BLaER1 treated with 17β-estradiol and CSF1 and Interleukin-3, amounts not matched to agents 10 nM and 100 nM (cell line): ENCODE results near the gene NRL.

ENCODE experiments used
- H3K27ac ChIP-seq, 11 experiments: shearing (Covaris generic); formaldehyde crosslinking; 2 replicates each; pipeline ENCODE4 v1.8.1; 2022
- H3K27me3 ChIP-seq, 11 experiments: shearing (Covaris generic); formaldehyde crosslinking; 2 replicates each; pipeline ENCODE4 v1.8.1; 2022
- H3K36me3 ChIP-seq, 11 experiments: shearing (Covaris generic); formaldehyde crosslinking; 2 replicates each; pipeline ENCODE4 v1.8.1; 2022
- H3K4me1 ChIP-seq, 10 experiments: shearing (Covaris generic); formaldehyde crosslinking; 2 replicates each; pipeline ENCODE4 v1.8.1; 2022
- H3K4me2 ChIP-seq, 11 experiments: shearing (Covaris generic); formaldehyde crosslinking; 2 replicates each; pipeline ENCODE4 v1.8.1; 2022
- H3K4me3 ChIP-seq, 10 experiments: shearing (Covaris generic); formaldehyde crosslinking; 2 replicates each; pipeline ENCODE4 v1.8.1; 2022
- H3K9ac ChIP-seq, 11 experiments: shearing (Covaris generic); formaldehyde crosslinking; 2 replicates each; pipeline ENCODE4 v1.8.1; 2022
- H3K9me3 ChIP-seq, 11 experiments: shearing (Covaris generic); formaldehyde crosslinking; replicated peaks in 1 of 11; 2 replicates each; pipeline ENCODE4 v1.8.1; 2022
- H4K20me1 ChIP-seq, 11 experiments: shearing (Covaris generic); formaldehyde crosslinking; 2 replicates each; pipeline ENCODE4 v1.8.1; 2022
- Cebpa-rat ChIP-seq, 11 experiments: shearing (Covaris generic); IDR thresholded peaks; 2 replicates each; pipeline ENCODE4 v1.8.1; 2022

Gene NRL

DNA sequence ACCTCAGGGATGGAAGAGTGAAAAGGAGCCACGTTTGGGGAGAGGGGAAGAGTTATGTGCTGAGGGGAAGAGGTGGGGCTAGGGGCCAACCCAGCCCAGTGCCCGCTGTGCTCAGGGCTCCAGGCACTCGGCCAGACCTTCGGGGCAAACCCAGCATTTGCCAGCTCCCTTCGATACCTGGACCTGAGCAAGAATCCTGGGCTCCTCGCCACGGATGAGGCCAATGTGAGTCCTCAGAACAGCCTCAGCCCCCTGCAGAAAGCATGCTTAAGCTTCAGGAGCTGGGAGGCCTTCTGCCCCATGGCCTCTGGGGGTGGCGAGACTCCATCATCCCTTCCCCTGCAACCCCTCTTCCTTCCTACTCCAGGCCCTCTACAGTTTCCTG, 58.0 kb downstream of the NRL start:
- Histone ChIP-seq H3K36me3 (no peaks in the 10 kb centered on the region), H3K4me2 (peak overlapping the region in 5 of 11 experiments; percentile 5 to 36 (median 16); a peak in 4 of 22 replicates), H3K9me3 (no peaks in the 10 kb centered on the region), H3K4me3 (no peak overlapping the region), H3K27ac (no peak overlapping the region), H4K20me1 (peaks cover 0 to 33% (median 0%) of the 10 kb centered on the region in 11 experiments; a peak in 8 of 22 replicates), H3K9ac (peak overlapping the region in 2 of 11 experiments; percentile 11 to 13; a peak in 2 of 22 replicates), H3K4me1 (peaks cover 7 to 22% (median 16%) of the 10 kb centered on the region in 10 experiments; a peak in 19 of 20 replicates), H3K27me3 (peaks cover 4 to 28% (median 21%) of the 10 kb centered on the region in 11 experiments; a peak in 16 of 22 replicates)
- no peak for TF ChIP-seq Cebpa-rat (IDR thresholded peaks at IDR 0.05)

DNA sequence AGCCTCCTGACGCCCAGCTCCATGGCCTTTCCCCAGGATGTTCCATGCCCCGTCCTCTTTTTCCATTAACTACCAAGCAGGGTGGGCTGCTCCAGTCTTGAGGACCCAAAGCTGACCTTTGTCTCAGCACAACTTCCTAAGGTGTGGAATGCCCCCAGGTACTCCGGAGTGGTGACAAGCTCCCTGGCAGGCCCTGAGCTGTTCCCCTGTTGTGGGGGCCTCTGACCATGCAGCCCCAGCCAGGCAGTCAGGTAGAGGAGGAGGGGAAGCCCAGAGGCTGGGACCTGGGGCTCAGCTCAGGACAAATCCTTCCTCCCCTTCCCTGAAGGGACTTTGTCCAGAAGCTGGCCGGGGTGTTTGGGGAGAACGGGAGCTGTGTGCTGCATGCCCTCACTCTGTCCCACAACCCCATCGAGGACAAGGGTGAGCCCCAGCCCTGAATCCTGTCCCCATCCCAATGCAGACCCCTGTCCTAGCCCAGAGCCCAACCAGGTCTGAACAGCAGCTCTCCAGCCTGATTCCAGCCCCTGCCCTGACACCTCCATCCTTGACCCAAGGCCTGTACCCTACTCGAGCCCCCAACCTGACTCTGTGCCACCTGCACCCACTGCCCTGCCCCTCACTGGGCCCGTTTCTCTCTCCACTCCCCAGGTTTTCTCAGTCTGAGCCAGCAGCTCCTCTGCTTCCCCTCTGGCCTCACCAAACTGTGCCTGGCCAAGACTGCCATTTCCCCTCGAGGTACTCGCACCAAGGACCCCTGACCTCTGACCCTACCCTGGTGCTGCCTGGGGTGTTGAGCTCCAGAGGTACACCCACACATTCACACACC, 58.6 kb downstream of the NRL start:
- Histone ChIP-seq H3K4me3 (no peak overlapping the region), H3K4me2 (peak overlapping the region in 3 of 11 experiments; percentile 5 to 16 (median 12); a peak in 3 of 22 replicates), H3K36me3 (no peaks in the 10 kb centered on the region), H3K27ac (no peak overlapping the region), H4K20me1 (peaks cover 0 to 33% (median 0%) of the 10 kb centered on the region in 11 experiments; a peak in 8 of 22 replicates), H3K27me3 (peaks cover 4 to 28% (median 21%) of the 10 kb centered on the region in 11 experiments; a peak in 16 of 22 replicates), H3K9me3 (no peaks in the 10 kb centered on the region), H3K9ac (peak overlapping the region in 1 of 11 experiments; percentile 13; a peak in 1 of 22 replicates), H3K4me1 (peaks cover 12 to 28% (median 22%) of the 10 kb centered on the region in 10 experiments)
- TF ChIP-seq Cebpa-rat (IDR thresholded peaks at IDR 0.05): no peak

DNA sequence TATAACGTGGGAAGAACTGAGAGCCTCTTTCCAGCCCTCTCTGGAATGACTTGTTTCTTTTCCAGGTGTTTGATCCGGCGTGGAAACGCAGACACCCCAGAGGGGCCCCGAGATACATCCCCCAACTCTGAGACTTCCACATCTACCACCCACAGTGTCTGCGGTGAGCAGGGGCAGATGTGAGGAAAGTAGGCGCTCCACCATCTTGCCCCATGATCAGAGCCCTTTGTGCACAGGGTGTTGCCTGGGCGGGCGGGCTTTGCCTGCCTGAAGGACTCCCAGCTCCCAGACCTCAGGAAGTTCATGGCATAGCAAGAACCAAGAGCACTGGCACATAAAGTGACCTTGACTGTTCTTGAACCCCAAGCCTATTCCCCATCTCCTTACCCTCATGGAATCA, 60.1 kb downstream of the NRL start:
- Histone ChIP-seq H4K20me1 (peaks cover 0 to 33% (median 0%) of the 10 kb centered on the region in 11 experiments; a peak in 8 of 22 replicates), H3K4me2 (no peak overlapping the region), H3K4me3 (no peak overlapping the region), H3K4me1 (peaks cover 21 to 36% (median 31%) of the 10 kb centered on the region in 10 experiments), H3K27me3 (peaks cover 4 to 28% (median 21%) of the 10 kb centered on the region in 11 experiments; a peak in 16 of 22 replicates), H3K9ac (no peak overlapping the region), H3K9me3 (no peaks in the 10 kb centered on the region), H3K36me3 (no peaks in the 10 kb centered on the region), H3K27ac (no peak overlapping the region)
- TF ChIP-seq Cebpa-rat (IDR thresholded peaks at IDR 0.05): no peak

DNA sequence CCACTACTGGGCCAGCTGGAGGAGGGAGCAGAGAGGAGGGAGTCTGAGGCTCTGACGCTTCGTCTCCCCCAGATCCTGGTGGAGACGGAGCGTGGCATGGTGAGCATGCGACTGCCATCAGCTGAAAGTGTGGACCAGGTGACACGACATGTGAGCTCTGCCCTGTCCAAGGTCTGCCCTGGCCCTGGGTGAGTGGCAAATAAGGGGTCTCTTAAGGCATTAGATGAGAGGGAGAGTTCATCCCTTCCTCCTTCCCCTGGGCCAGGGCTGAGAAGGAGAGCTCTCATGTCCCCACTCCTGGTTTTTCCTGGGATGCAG, 60.5 kb downstream of the NRL start:
- H3K27me3 ChIP-seq: peaks cover 4 to 28% (median 21%) of the 10 kb centered on the region in 11 experiments; a peak in 16 of 22 replicates
- H3K4me3 ChIP-seq: no peak overlapping the region
- TF ChIP-seq Cebpa-rat (IDR thresholded peaks at IDR 0.05): no peak
- H3K27ac ChIP-seq: no peak overlapping the region
- H3K36me3 ChIP-seq: no peaks in the 10 kb centered on the region
- H3K9ac ChIP-seq: no peak overlapping the region
- peaks cover 25 to 39% (median 34%) of the 10 kb centered on the region in 10 experiments for H3K4me1 ChIP-seq
- H4K20me1 ChIP-seq: peaks cover 0 to 33% (median 0%) of the 10 kb centered on the region in 11 experiments; a peak in 8 of 22 replicates
- no peak overlapping the region for H3K4me2 ChIP-seq
- H3K9me3 ChIP-seq: no peaks in the 10 kb centered on the region

- Histone ChIP-seq H3K27me3 (peaks cover 4 to 28% (median 21%) of the 10 kb centered on the region in 11 experiments; a peak in 16 of 22 replicates), H3K4me3 (no peak overlapping the region), H3K36me3 (no peaks in the 10 kb centered on the region), H3K9me3 (no peaks in the 10 kb centered on the region), H3K4me2 (peak overlapping the region in 2 of 11 experiments; percentile 96 to 99; a peak in 2 of 22 replicates), H4K20me1 (peaks cover 0 to 29% (median 0%) of the 10 kb centered on the region in 11 experiments; a peak in 8 of 22 replicates), H3K9ac (no peak overlapping the region), H3K4me1 (peaks cover 29 to 45% (median 38%) of the 10 kb centered on the region in 10 experiments), H3K27ac (no peak overlapping the region)
- no peak for TF ChIP-seq Cebpa-rat (IDR thresholded peaks at IDR 0.05)
Observed at GRCh38 chr14:24053548-24054323, 61.0 kb downstream of the NRL start.

- no peaks in the 10 kb centered on the region for H3K9me3 ChIP-seq
- H4K20me1 ChIP-seq: peaks cover 0 to 23% (median 0%) of the 10 kb centered on the region in 11 experiments; a peak in 8 of 22 replicates
- peaks cover 36 to 53% (median 44%) of the 10 kb centered on the region in 10 experiments for H3K4me1 ChIP-seq
- H3K36me3 ChIP-seq: no peaks in the 10 kb centered on the region
- H3K27me3 ChIP-seq: peaks cover 4 to 28% (median 21%) of the 10 kb centered on the region in 11 experiments; a peak in 16 of 22 replicates
- H3K4me2 ChIP-seq: peak overlapping the region; percentile 96 to 100 (median 100)
- TF ChIP-seq Cebpa-rat (IDR thresholded peaks at IDR 0.05): no peak
- H3K27ac ChIP-seq: no peak overlapping the region
- H3K4me3 ChIP-seq: peak overlapping the region; percentile 68 to 79 (median 71)
- H3K9ac ChIP-seq: peak overlapping the region in 5 of 11 experiments; percentile 75 to 83 (median 81); a peak in 6 of 22 replicates
Observed at GRCh38 chr14:24052656-24053547, 61.8 kb downstream of the NRL start.

GRCh38 chr14:24051789-24052655, 62.7 kb downstream of the NRL start, which contains the start of gene CARMIL3:
CARMIL3 (plus strand) TSS chr14:24052009; CDS start chr14:24052154, 145 bp downstream.
- H3K27me3 ChIP-seq: peaks cover 4 to 28% (median 21%) of the 10 kb centered on the region in 11 experiments; a peak in 16 of 22 replicates
- TF ChIP-seq Cebpa-rat (IDR thresholded peaks at IDR 0.05): no peak
- H3K9me3 ChIP-seq: no peaks in the 10 kb centered on the region
- H3K9ac ChIP-seq: peak within 1 kb of the TSS; percentile 68 to 83 (median 77)
- H4K20me1 ChIP-seq: peaks cover 0 to 18% (median 0%) of the 10 kb centered on the region in 11 experiments; a peak in 8 of 22 replicates
- peaks cover 35 to 56% (median 43%) of the 10 kb centered on the region in 10 experiments for H3K4me1 ChIP-seq
- H3K27ac ChIP-seq: peak within 1 kb of the TSS; percentile 38 to 84 (median 69); a peak in 20 of 22 replicates
- peak within 1 kb of the TSS; percentile 68 to 79 (median 71) for H3K4me3 ChIP-seq
- H3K36me3 ChIP-seq: no peaks in the 10 kb centered on the region
- H3K4me2 ChIP-seq: peak within 1 kb of the TSS; percentile 96 to 100 (median 100)
